ENCODE results near the gene PASK. TPM values are rescaled to one million over a fixed set of nuclear protein-coding genes. Genes with fewer than 3 reads are reported as not detected.

The PASK gene
- total and polyA plus RNA-seq, 2 experiments from 2014 or later: 2.5 to 8.8 TPM

GRCh38 chr2:241195506-241196130 is 46.3 kb upstream of the PASK start:
- Histone ChIP-seq H3K27ac (no peak overlapping the region), H2AFZ (no peak overlapping the region), H3K9me3 (ENCODE audit: low read depth) (no peaks in the 10 kb centered on the region), H3K4me1 (ENCODE audit: insufficient read depth) (no peaks in the 10 kb centered on the region), H3K4me3 (no peak overlapping the region), H3K4me2 (no peak overlapping the region), H4K20me1 (ENCODE audit: insufficient read depth, poor library complexity, severe bottlenecking) (no peaks in the 10 kb centered on the region), H3K27me3 (no peaks in the 10 kb centered on the region), H3K79me2 (no peaks in the 10 kb centered on the region), H3K9me2 (replicated peaks; ENCODE audit: insufficient read depth) (no peaks in the 10 kb centered on the region), H3K36me3 (replicated peaks; ENCODE audit: insufficient read depth, low read depth) (no peaks in the 10 kb centered on the region)
- WGBS (ENCODE audit: low lambda C conversion rate, missing lambda C conversion rate): 87% methylated on average over 18 of the region's 18 CpGs
- DNase-seq (ENCODE audit: low spot score): no peak
- TF ChIP-seq EZH2 (IDR thresholded peaks at IDR 0.05; ENCODE audit: borderline replicate concordance): no peak
- TF ChIP-seq, protein P1, sequence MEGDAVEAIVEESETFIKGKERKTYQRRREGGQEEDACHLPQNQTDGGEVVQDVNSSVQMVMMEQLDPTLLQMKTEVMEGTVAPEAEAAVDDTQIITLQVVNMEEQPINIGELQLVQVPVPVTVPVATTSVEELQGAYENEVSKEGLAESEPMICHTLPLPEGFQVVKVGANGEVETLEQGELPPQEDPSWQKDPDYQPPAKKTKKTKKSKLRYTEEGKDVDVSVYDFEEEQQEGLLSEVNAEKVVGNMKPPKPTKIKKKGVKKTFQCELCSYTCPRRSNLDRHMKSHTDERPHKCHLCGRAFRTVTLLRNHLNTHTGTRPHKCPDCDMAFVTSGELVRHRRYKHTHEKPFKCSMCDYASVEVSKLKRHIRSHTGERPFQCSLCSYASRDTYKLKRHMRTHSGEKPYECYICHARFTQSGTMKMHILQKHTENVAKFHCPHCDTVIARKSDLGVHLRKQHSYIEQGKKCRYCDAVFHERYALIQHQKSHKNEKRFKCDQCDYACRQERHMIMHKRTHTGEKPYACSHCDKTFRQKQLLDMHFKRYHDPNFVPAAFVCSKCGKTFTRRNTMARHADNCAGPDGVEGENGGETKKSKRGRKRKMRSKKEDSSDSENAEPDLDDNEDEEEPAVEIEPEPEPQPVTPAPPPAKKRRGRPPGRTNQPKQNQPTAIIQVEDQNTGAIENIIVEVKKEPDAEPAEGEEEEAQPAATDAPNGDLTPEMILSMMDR (IDR thresholded peaks at IDR 0.05; ENCODE audit: poor library complexity): no peak
- TF ChIP-seq EZH2phosphoT487 (IDR thresholded peaks at IDR 0.05; ENCODE audit: low read depth, severe bottlenecking, unreplicated experiment): no peak

DNA sequence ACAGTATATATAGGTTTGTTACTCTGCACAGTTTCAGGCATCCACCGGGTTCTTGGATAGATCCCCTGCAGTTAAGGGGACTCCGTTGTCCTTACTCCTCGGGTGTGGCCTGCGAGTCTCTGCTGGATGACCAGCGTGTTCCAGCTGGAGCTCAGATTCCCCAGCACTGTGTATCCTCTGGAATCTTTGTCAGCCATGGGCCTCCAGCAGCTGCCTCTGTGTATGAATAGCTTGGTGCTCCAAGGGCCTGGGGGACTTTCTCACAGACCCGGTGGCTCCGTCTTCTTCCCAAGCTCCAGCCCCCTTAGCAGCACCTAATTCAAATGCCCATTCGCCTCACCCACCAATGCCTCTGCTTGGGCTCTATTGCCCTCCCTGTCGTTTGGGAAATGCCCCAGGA is 45.5 kb upstream of the PASK start:
- Histone ChIP-seq H4K20me1 (ENCODE audit: insufficient read depth, poor library complexity, severe bottlenecking) (no peaks in the 10 kb centered on the region), H3K9me3 (ENCODE audit: low read depth) (no peaks in the 10 kb centered on the region), H3K4me2 (no peak overlapping the region), H3K79me2 (no peaks in the 10 kb centered on the region), H2AFZ (no peak overlapping the region), H3K36me3 (replicated peaks; ENCODE audit: insufficient read depth, low read depth) (no peaks in the 10 kb centered on the region), H3K27ac (no peak overlapping the region), H3K4me1 (ENCODE audit: insufficient read depth) (no peaks in the 10 kb centered on the region), H3K9me2 (replicated peaks; ENCODE audit: insufficient read depth) (no peaks in the 10 kb centered on the region), H3K27me3 (no peaks in the 10 kb centered on the region), H3K4me3 (no peak overlapping the region)
- DNase-seq (ENCODE audit: low spot score): no peak
- TF ChIP-seq EZH2 (IDR thresholded peaks at IDR 0.05; ENCODE audit: borderline replicate concordance) (no peak), EZH2phosphoT487 (IDR thresholded peaks at IDR 0.05; ENCODE audit: low read depth, severe bottlenecking, unreplicated experiment) (no peak)
- TF ChIP-seq, protein P1 (IDR thresholded peaks at IDR 0.05; ENCODE audit: poor library complexity): no peak
- WGBS (ENCODE audit: low lambda C conversion rate, missing lambda C conversion rate): 75% methylated on average over 9 of the region's 9 CpGs

DNA sequence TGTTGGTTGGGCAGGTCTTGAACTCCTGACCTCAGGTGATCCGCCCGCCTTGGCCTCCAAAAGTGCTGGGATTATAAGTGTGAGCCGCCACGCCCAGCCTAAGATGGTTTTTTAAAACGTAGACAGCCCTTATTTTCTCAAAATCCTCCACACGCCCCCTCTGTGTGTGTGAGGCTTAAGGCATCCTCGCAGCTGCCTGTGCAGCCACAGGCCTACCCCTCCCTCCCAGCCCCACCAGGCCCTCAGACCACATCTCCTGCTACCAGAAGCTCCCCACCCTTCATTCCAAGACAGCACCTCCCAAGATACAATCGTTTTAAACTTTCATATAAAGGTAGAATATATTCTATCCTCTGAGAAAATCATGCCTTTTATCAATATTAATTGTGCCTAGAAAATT is 44.0 kb upstream of the PASK start:
- Histone ChIP-seq H3K79me2 (no peaks in the 10 kb centered on the region), H3K9me3 (ENCODE audit: low read depth) (no peaks in the 10 kb centered on the region), H3K4me2 (no peak overlapping the region), H3K27me3 (no peaks in the 10 kb centered on the region), H4K20me1 (ENCODE audit: insufficient read depth, poor library complexity, severe bottlenecking) (no peaks in the 10 kb centered on the region), H2AFZ (no peak overlapping the region), H3K27ac (no peak overlapping the region), H3K4me3 (no peak overlapping the region), H3K9me2 (replicated peaks; ENCODE audit: insufficient read depth) (no peaks in the 10 kb centered on the region), H3K36me3 (replicated peaks; ENCODE audit: insufficient read depth, low read depth) (no peaks in the 10 kb centered on the region), H3K4me1 (ENCODE audit: insufficient read depth) (peaks cover under 1% of the 10 kb centered on the region)
- TF ChIP-seq, protein P1 (IDR thresholded peaks at IDR 0.05; ENCODE audit: poor library complexity): no peak
- TF ChIP-seq EZH2phosphoT487 (IDR thresholded peaks at IDR 0.05; ENCODE audit: low read depth, severe bottlenecking, unreplicated experiment): no peak
- TF ChIP-seq EZH2 (IDR thresholded peaks at IDR 0.05; ENCODE audit: borderline replicate concordance): no peak
- 84% methylated on average over 8 of the region's 8 CpGs for WGBS (ENCODE audit: low lambda C conversion rate, missing lambda C conversion rate)
- DNase-seq (ENCODE audit: low spot score): no peak

Data from hepatocyte (in vitro differentiated cells).